ENCODE data around the gene ZFYVE1. TPM values are rescaled to one million over a fixed set of nuclear protein-coding genes. Genes with fewer than 3 reads are reported as not detected.

The ZFYVE1 gene
- total and polyA plus RNA-seq, 2 of the 13 experiments (the other 11 are each of a cell fraction or from before 2014, with no cell fraction given), result 2.6 to 5.3 TPM

GRCh38 chr14:73058224-73058921, 31.5 kb upstream of the ZFYVE1 start, which contains the start of gene RBM25 (continued):
- TF ChIP-seq ZNF710 (CRISPR knock-in tag; IDR thresholded peaks at IDR 0.05; ENCODE audit: borderline replicate concordance), result no peak; the same call in 1 of the 2 replicates
- TF ChIP-seq CEBPG (CRISPR knock-in tag; IDR thresholded peaks at IDR 0.05), result peak; percentile 40
- TF ChIP-seq ZNF34 (CRISPR knock-in tag; IDR thresholded peaks at IDR 0.05; ENCODE audit: borderline replicate concordance), result no peak
- TF ChIP-seq DDIT3 (CRISPR knock-in tag; IDR thresholded peaks at IDR 0.05), result no peak
- no peak for TF ChIP-seq ZNF816 (CRISPR knock-in tag; IDR thresholded peaks at IDR 0.05; ENCODE audit: borderline replicate concordance)
- no peak for TF ChIP-seq ZNF652 (CRISPR knock-in tag; IDR thresholded peaks at IDR 0.05; ENCODE audit: borderline replicate concordance, low read depth)
- peak; percentile 80; the same call in 1 of the 2 replicates for TF ChIP-seq IKZF5 (CRISPR knock-in tag; IDR thresholded peaks at IDR 0.05)
- no peak for TF ChIP-seq ZBTB46 (CRISPR knock-in tag; IDR thresholded peaks at IDR 0.05; ENCODE audit: borderline replicate concordance)
- TF ChIP-seq ZNF605 (CRISPR knock-in tag; IDR thresholded peaks at IDR 0.05), result peak; percentile 77
- TF ChIP-seq IRF9 (CRISPR knock-in tag; IDR thresholded peaks at IDR 0.05; ENCODE audit: borderline replicate concordance), result peak; percentile 37; the same call in 1 of the 2 replicates
- peak; percentile 96 for TF ChIP-seq POLR2AphosphoS5 (IDR thresholded peaks at IDR 0.05; ENCODE audit: low read depth, low read length)
- TF ChIP-seq JARID2 (CRISPR knock-in tag; IDR thresholded peaks at IDR 0.05; ENCODE audit: insufficient replicate concordance), result no peak
- 0 out of 2 replicates have a peak, but pooled peaks have one; percentile 36 for TF ChIP-seq SMAD9 (CRISPR knock-in tag; IDR thresholded peaks at IDR 0.05)
- TF ChIP-seq ZNF460 (CRISPR knock-in tag; IDR thresholded peaks at IDR 0.05; ENCODE audit: borderline replicate concordance), result no peak
- no peak for TF ChIP-seq PCBP1 (IDR thresholded peaks at IDR 0.05; ENCODE audit: borderline replicate concordance, low read depth, low read length)
- TF ChIP-seq ZNF17 (CRISPR knock-in tag; IDR thresholded peaks at IDR 0.05), result no peak
- TF ChIP-seq HNF4A (CRISPR knock-in tag; IDR thresholded peaks at IDR 0.05), result peak; percentile 52
- no peak for TF ChIP-seq ZFP36L2 (CRISPR knock-in tag; IDR thresholded peaks at IDR 0.05)
- TF ChIP-seq ATM (IDR thresholded peaks at IDR 0.05; ENCODE audit: borderline replicate concordance), result no peak
- TF ChIP-seq ZNF274 (CRISPR knock-in tag; IDR thresholded peaks at IDR 0.05), result no peak
- peak; percentile 71 for TF ChIP-seq HNRNPLL (IDR thresholded peaks at IDR 0.05; ENCODE audit: low read depth, low read length, poor library complexity, severe bottlenecking)
- no peak for TF ChIP-seq ZEB1 (IDR thresholded peaks at IDR 0.05; ENCODE audit: insufficient replicate concordance, low read depth)
- no peak for TF ChIP-seq HOXD1 (CRISPR knock-in tag; IDR thresholded peaks at IDR 0.05)
- no peak for TF ChIP-seq STAG1 (CRISPR knock-in tag; IDR thresholded peaks at IDR 0.05)
- TF ChIP-seq ZNF101 (CRISPR knock-in tag; IDR thresholded peaks at IDR 0.05; ENCODE audit: borderline replicate concordance, low read depth), result no peak

All from HepG2 (cell line).